ENCODE measurements around the gene ZNF821.
"Not testable (repeated sequence)": the region's sequence is repeated elsewhere in the genome, so short reads cannot be mapped to it uniquely, and the experiment has no call there.

ZNF821 gene

GRCh38 chr16:71855937-71856662, 27.9 kb downstream of the ZNF821 start:
- no peak for DNase-seq

GRCh38 chr16:71854369-71854948, 29.5 kb downstream of the ZNF821 start:
- no peak for DNase-seq

- DNase-seq, result no peak
Observed at GRCh38 chr16:71853413-71853812, 30.6 kb downstream of the ZNF821 start.

- no peak for DNase-seq
Observed at GRCh38 chr16:71852561-71852960, 31.4 kb downstream of the ZNF821 start.

GRCh38 chr16:71852158-71852557, 31.8 kb downstream of the ZNF821 start:
- DNase-seq, result no peak

- DNase-seq, result no peak
Observed at GRCh38 chr16:71851746-71852145, 32.2 kb downstream of the ZNF821 start.

GRCh38 chr16:71848622-71849021, 35.4 kb downstream of the ZNF821 start:
- DNase-seq, result no peak

GRCh38 chr16:71847096-71847495, 36.9 kb downstream of the ZNF821 start:
- DNase-seq, result no peak

GRCh38 chr16:71846431-71846830, 37.6 kb downstream of the ZNF821 start:
- DNase-seq, result no peak

GRCh38 chr16:71845639-71846430, 38.1 kb downstream of the ZNF821 start, which contains the start of gene ATXN1L:
Gene ATXN1L (plus strand): TSS chr16:71845976. CDS start chr16:71849741, 3,765 bp downstream.
- peak; percentile 92 for DNase-seq

GRCh38 chr16:71843572-71843971, 40.4 kb downstream of the ZNF821 start:
- no peak for DNase-seq

GRCh38 chr16:71840052-71840451, 43.9 kb downstream of the ZNF821 start:
- no peak for DNase-seq

GRCh38 chr16:71837150-71837549, 46.8 kb downstream of the ZNF821 start:
- no peak for DNase-seq

GRCh38 chr16:71834291-71834690, 49.7 kb downstream of the ZNF821 start:
- no peak for DNase-seq

- not testable (repeated sequence) for DNase-seq
Observed at GRCh38 chr16:71832112-71832511, 51.9 kb downstream of the ZNF821 start.

GRCh38 chr16:71831698-71832097, 52.3 kb downstream of the ZNF821 start:
- DNase-seq, result not testable (repeated sequence)

- DNase-seq, result no peak
Observed at GRCh38 chr16:71830359-71830758, 53.6 kb downstream of the ZNF821 start.

- DNase-seq, result no peak
Observed at GRCh38 chr16:71826533-71827017, 57.4 kb downstream of the ZNF821 start.

GRCh38 chr16:71817155-71817500, 66.9 kb downstream of the ZNF821 start:
- not testable (repeated sequence) for DNase-seq

GRCh38 chr16:71811261-71811803, 72.7 kb downstream of the ZNF821 start:
- no peak for DNase-seq

GRCh38 chr16:71810155-71810530, 73.8 kb downstream of the ZNF821 start:
- not testable (repeated sequence) for DNase-seq

Data from NCI-H2171 (cell line).